Measurements from ENCODE around the gene VDR.

VDR gene

GRCh38 chr12:47881051-47881450, 23.7 kb downstream of the VDR start:
- Histone ChIP-seq H3K9me3 (ENCODE audit: insufficient read depth, low read length, severe bottlenecking) (no peaks in the 10 kb centered on the region), H3K9ac (ENCODE audit: low read depth, low read length) (no peak overlapping the region), H3K27me3 (ENCODE audit: insufficient read depth, low read length, poor library complexity) (peaks cover 3% of the 10 kb centered on the region), H3K36me3 (ENCODE audit: insufficient read depth, low read length) (no peaks in the 10 kb centered on the region), H3K27ac (ENCODE audit: low read length) (no peak overlapping the region), H3K4me2 (ENCODE audit: insufficient read depth, low read length) (no peak overlapping the region), H3K4me1 (ENCODE audit: insufficient read depth, low read length) (no peaks in the 10 kb centered on the region), H4K20me1 (ENCODE audit: insufficient read depth, low read length) (no peaks in the 10 kb centered on the region), H3K79me2 (ENCODE audit: insufficient read depth, low read length) (no peaks in the 10 kb centered on the region), H2AFZ (ENCODE audit: low read depth, low read length) (no peak overlapping the region), H3K4me3 (ENCODE audit: low read depth in 1 of 2, low read length in 2 of 2) (no peak overlapping the region)
- no peak for DNase-seq
- TF ChIP-seq CTCF (IDR thresholded peaks at IDR 0.05; ENCODE audit: borderline replicate concordance, extremely low read depth, low read length, poor library complexity, severe bottlenecking): no peak
- no peak for TF ChIP-seq EZH2 (IDR thresholded peaks at IDR 0.05; ENCODE audit: borderline replicate concordance, low read depth, low read length, severe bottlenecking)
- no peak for ATAC-seq (ENCODE audit: insufficient read depth, low read depth)

- Histone ChIP-seq H3K79me2 (ENCODE audit: insufficient read depth, low read length) (no peaks in the 10 kb centered on the region), H3K36me3 (ENCODE audit: insufficient read depth, low read length) (no peaks in the 10 kb centered on the region), H3K4me2 (ENCODE audit: insufficient read depth, low read length) (no peak overlapping the region), H2AFZ (ENCODE audit: low read depth, low read length) (no peak overlapping the region), H3K27ac (ENCODE audit: low read length) (no peak overlapping the region), H3K27me3 (ENCODE audit: insufficient read depth, low read length, poor library complexity) (peaks cover 7% of the 10 kb centered on the region), H4K20me1 (ENCODE audit: insufficient read depth, low read length) (no peaks in the 10 kb centered on the region), H3K4me1 (ENCODE audit: insufficient read depth, low read length) (no peaks in the 10 kb centered on the region), H3K4me3 (ENCODE audit: low read depth in 1 of 2, low read length in 2 of 2) (no peak overlapping the region), H3K9me3 (ENCODE audit: insufficient read depth, low read length, severe bottlenecking) (no peaks in the 10 kb centered on the region), H3K9ac (ENCODE audit: low read depth, low read length) (no peak overlapping the region)
- DNase-seq: no peak
- no peak for ATAC-seq (ENCODE audit: insufficient read depth, low read depth)
- no peak for TF ChIP-seq CTCF (IDR thresholded peaks at IDR 0.05; ENCODE audit: borderline replicate concordance, extremely low read depth, low read length, poor library complexity, severe bottlenecking)
- TF ChIP-seq EZH2 (IDR thresholded peaks at IDR 0.05; ENCODE audit: borderline replicate concordance, low read depth, low read length, severe bottlenecking): no peak
Measured at GRCh38 chr12:47878918-47879481, 25.8 kb downstream of the VDR start.

GRCh38 chr12:47878293-47878917, 26.4 kb downstream of the VDR start:
- DNase-seq: no peak
- no peak for ATAC-seq (ENCODE audit: insufficient read depth, low read depth)
- H3K9ac ChIP-seq (ENCODE audit: low read depth, low read length): no peak overlapping the region
- no peak overlapping the region for H3K4me2 ChIP-seq (ENCODE audit: insufficient read depth, low read length)
- no peaks in the 10 kb centered on the region for H4K20me1 ChIP-seq (ENCODE audit: insufficient read depth, low read length)
- TF ChIP-seq CTCF (IDR thresholded peaks at IDR 0.05; ENCODE audit: borderline replicate concordance, extremely low read depth, low read length, poor library complexity, severe bottlenecking) (no peak), EZH2 (IDR thresholded peaks at IDR 0.05; ENCODE audit: borderline replicate concordance, low read depth, low read length, severe bottlenecking) (no peak)
- H3K27me3 ChIP-seq (ENCODE audit: insufficient read depth, low read length, poor library complexity): peaks cover 7% of the 10 kb centered on the region
- H3K79me2 ChIP-seq (ENCODE audit: insufficient read depth, low read length): no peaks in the 10 kb centered on the region
- H3K9me3 ChIP-seq (ENCODE audit: insufficient read depth, low read length, severe bottlenecking): no peaks in the 10 kb centered on the region
- H2AFZ ChIP-seq (ENCODE audit: low read depth, low read length): no peak overlapping the region
- H3K27ac ChIP-seq (ENCODE audit: low read length): no peak overlapping the region
- no peaks in the 10 kb centered on the region for H3K36me3 ChIP-seq (ENCODE audit: insufficient read depth, low read length)
- H3K4me3 ChIP-seq (ENCODE audit: low read depth in 1 of 2, low read length in 2 of 2): no peak overlapping the region
- no peaks in the 10 kb centered on the region for H3K4me1 ChIP-seq (ENCODE audit: insufficient read depth, low read length)

All from DND-41 (cell line).